Activated B cell treated with CpG ODN at 0.5 μM for 24 hours (primary cell): ENCODE measurements around the gene TEX51. TPM values are rescaled to one million over a fixed set of nuclear protein-coding genes. Genes with fewer than 3 reads are reported as not detected.

Experiments
- ATAC-seq: fragments of 200-7000 bp; cut with Tn5 transposase; one replicate; pipeline ENCODE4 v1.10.0; 2021; ENCODE audit warnings: low read depth, mild to moderate bottlenecking, moderate library complexity
- CTCF ChIA-PET: fragments of 350-600 bp; sonication (Branson Sonifier 250); formaldehyde crosslinking; loops from one replicate; lab custom pipeline; 2021; ENCODE audit warnings: antibody characterized with exemption; lab: Charles Lee
- POLR2A ChIA-PET: fragments of 350-600 bp; sonication (Branson Sonifier 250); formaldehyde crosslinking; loops from one replicate; lab custom pipeline; 2021; ENCODE audit warnings: antibody characterized with exemption; lab: Charles Lee
- DNase-seq: peaks from one replicate; pipeline ENCODE4 v3.0.0; 2022
- H3K27ac Mint-ChIP-seq: one replicate; pipeline ENCODE4 v1.8.0; 2020; ENCODE audit warnings: mixed read lengths
- H3K27me3 Mint-ChIP-seq: one replicate; pipeline ENCODE4 v1.8.0; 2021; ENCODE audit warnings: mixed read lengths
- H3K36me3 Mint-ChIP-seq: one replicate; pipeline ENCODE4 v1.8.0; 2021; ENCODE audit warnings: low read depth, mixed read lengths
- H3K4me1 Mint-ChIP-seq: one replicate; pipeline ENCODE4 v1.8.0; 2021; ENCODE audit warnings: mixed read lengths
- H3K4me3 Mint-ChIP-seq: one replicate; pipeline ENCODE4 v1.8.0; 2020; ENCODE audit warnings: mild to moderate bottlenecking, mixed read lengths
- H3K9me3 Mint-ChIP-seq: one replicate; pipeline ENCODE4 v1.8.0; 2020; ENCODE audit warnings: mixed read lengths
- intact Hi-C: fragments of 100-400 bp; cut with micrococcal nuclease; formaldehyde crosslinking; loops from one replicate; pipeline ENCODE4 v1.15.1; 2024
- total RNA-seq: library from RNA; stranded (reverse); gene quantifications from 2 replicates; pipeline ENCODE4 v1.2.3, GENCODE V29; 2022
- TF ChIP-seq, protein P1 (sequence below): fragments of 200-600 bp; IDR thresholded peaks from one replicate; pipeline ENCODE4 v1.8.0; 2022; ENCODE audit warnings: antibody characterized with exemption, mild to moderate bottlenecking

Gene TEX51
- total RNA-seq, 1 donor from 2014 or later, result not detected

DNA sequence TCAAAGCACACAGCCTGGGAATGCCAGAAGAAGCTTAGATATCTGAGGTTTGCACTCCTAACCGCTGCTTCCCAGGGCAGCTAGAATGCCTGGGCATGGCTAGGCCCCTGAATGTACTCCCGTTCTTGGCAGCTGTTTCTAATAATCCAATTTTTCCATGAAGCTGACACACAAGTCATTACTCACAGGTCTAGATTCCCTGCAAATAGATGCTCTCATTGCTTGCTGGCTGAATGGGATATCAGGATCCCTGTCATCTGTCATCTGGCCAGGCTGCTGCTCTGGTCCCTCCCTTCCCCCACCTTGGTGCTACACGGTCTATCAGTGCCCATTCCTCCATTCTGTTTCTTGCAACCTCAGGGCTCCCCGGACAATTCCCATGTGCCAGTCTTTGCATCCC, 40.7 kb upstream of the TEX51 start:
- H3K27me3 Mint-ChIP-seq, result peaks cover 21% of the 10 kb centered on the region
- no peaks in the 10 kb centered on the region for H3K9me3 Mint-ChIP-seq
- no peak overlapping the region for H3K27ac Mint-ChIP-seq
- H3K36me3 Mint-ChIP-seq, result no peaks in the 10 kb centered on the region
- DNase-seq, result no peak
- H3K4me3 Mint-ChIP-seq, result no peak overlapping the region
- intact Hi-C loops, result no loop called here
- ChIA-PET CTCF (no interaction called here), POLR2A (no interaction called here)
- no peak for ATAC-seq
- H3K4me1 Mint-ChIP-seq, result no peaks in the 10 kb centered on the region
- TF ChIP-seq, protein P1, sequence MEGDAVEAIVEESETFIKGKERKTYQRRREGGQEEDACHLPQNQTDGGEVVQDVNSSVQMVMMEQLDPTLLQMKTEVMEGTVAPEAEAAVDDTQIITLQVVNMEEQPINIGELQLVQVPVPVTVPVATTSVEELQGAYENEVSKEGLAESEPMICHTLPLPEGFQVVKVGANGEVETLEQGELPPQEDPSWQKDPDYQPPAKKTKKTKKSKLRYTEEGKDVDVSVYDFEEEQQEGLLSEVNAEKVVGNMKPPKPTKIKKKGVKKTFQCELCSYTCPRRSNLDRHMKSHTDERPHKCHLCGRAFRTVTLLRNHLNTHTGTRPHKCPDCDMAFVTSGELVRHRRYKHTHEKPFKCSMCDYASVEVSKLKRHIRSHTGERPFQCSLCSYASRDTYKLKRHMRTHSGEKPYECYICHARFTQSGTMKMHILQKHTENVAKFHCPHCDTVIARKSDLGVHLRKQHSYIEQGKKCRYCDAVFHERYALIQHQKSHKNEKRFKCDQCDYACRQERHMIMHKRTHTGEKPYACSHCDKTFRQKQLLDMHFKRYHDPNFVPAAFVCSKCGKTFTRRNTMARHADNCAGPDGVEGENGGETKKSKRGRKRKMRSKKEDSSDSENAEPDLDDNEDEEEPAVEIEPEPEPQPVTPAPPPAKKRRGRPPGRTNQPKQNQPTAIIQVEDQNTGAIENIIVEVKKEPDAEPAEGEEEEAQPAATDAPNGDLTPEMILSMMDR, result no peak

DNA sequence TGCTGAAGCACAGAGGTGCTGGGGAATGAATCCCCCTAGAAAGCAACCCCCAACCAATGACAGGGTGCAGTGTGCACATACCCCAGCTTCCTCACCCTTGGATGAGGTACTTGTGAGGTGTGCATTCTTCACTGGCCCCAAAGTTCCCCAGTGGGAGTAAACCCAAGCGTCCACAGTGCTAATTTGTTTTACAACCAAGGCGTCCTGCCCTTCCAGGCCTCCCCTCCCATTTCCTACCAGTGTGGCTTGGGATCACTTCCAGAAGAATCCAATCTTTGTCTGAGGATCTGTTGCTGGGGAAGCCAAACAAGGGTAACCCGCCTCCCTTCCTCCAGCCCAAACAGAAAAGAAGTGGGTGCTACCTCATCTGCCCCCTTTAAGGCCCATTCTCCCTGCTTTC, 40.3 kb upstream of the TEX51 start:
- CTCF ChIA-PET, result no interaction called here
- TF ChIP-seq, protein P1, result no peak
- no peaks in the 10 kb centered on the region for H3K36me3 Mint-ChIP-seq
- no peak overlapping the region for H3K27ac Mint-ChIP-seq
- POLR2A ChIA-PET, result no interaction called here
- no peak for DNase-seq
- intact Hi-C loops, result no loop called here
- peaks cover 21% of the 10 kb centered on the region for H3K27me3 Mint-ChIP-seq
- no peaks in the 10 kb centered on the region for H3K9me3 Mint-ChIP-seq
- ATAC-seq, result no peak
- H3K4me1 Mint-ChIP-seq, result no peaks in the 10 kb centered on the region
- no peak overlapping the region for H3K4me3 Mint-ChIP-seq

DNA sequence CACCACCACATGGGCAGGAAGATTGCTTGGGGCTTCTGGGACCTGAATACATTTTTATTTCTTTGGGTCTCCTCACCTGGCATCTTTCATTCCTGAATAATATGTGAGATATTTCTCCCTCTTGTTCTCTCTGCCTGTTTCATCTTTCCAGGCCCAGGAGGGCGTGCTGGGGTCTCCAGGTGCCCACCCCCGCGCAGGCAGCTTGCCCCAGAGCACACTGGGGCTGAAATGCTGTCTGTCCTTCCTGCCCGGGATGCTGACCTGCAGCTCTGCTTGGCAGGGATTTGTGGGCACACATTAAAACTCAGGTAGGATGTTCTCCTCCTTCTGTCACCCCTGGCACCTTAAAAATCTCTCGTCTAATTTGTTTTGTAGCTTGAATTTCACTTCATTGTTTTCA, 39.7 kb upstream of the TEX51 start:
- no peaks in the 10 kb centered on the region for H3K36me3 Mint-ChIP-seq
- ChIA-PET CTCF (no interaction called here), POLR2A (no interaction called here)
- H3K27ac Mint-ChIP-seq, result no peak overlapping the region
- DNase-seq, result no peak
- peaks cover 21% of the 10 kb centered on the region for H3K27me3 Mint-ChIP-seq
- H3K4me1 Mint-ChIP-seq, result no peaks in the 10 kb centered on the region
- H3K9me3 Mint-ChIP-seq, result no peaks in the 10 kb centered on the region
- intact Hi-C loops, result no loop called here
- ATAC-seq, result no peak
- H3K4me3 Mint-ChIP-seq, result no peak overlapping the region
- TF ChIP-seq, protein P1, result no peak

DNA sequence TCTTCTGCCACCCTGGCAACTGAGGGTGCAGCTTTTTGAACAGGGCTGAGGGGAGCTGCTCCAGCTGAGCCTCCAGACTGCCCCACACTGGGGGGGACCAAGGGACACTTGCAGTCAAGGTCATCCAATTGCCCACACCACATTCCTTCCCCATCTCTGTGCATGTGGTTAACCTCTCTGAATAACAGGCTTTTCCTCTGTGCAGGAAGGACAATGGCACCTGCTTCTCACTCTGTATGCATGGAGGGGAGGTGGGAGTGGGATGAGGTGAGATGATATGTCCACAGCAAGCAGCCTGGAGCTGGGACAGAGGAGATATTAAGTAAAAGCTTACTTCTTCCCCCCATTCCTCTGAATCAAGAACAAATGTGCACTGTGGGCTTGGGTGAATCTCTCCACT, 39.1 kb upstream of the TEX51 start:
- POLR2A ChIA-PET, result no interaction called here
- H3K27ac Mint-ChIP-seq, result no peak overlapping the region
- ATAC-seq (no peak), DNase-seq (no peak)
- CTCF ChIA-PET, result no interaction called here
- TF ChIP-seq, protein P1, result no peak
- intact Hi-C loops, result no loop called here
- H3K9me3 Mint-ChIP-seq, result no peaks in the 10 kb centered on the region
- no peaks in the 10 kb centered on the region for H3K36me3 Mint-ChIP-seq
- H3K4me1 Mint-ChIP-seq, result no peaks in the 10 kb centered on the region
- peaks cover 21% of the 10 kb centered on the region for H3K27me3 Mint-ChIP-seq
- no peak overlapping the region for H3K4me3 Mint-ChIP-seq

DNA sequence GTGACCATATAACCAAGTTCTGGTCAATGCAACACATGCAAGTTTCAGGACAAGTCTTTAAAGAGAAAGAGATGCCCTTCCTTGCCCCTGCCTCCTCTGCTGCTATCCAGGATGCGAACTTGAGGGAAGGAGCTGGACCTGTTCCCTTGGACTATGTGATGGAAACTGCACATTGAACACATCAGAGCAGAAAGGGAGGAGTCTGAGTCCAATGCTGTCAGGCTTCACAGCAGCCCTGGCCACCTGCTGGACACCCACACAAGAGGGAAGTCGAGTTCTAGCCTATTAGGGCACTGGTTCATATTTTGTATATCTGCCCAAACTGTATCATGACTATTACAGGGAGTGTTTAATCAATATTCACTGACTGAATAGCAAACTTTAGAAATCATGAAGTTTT, 38.3 kb upstream of the TEX51 start:
- Mint-ChIP-seq H3K9me3 (no peaks in the 10 kb centered on the region), H3K27me3 (peaks cover 21% of the 10 kb centered on the region), H3K27ac (no peak overlapping the region), H3K4me3 (no peak overlapping the region), H3K36me3 (no peaks in the 10 kb centered on the region), H3K4me1 (no peaks in the 10 kb centered on the region)
- POLR2A ChIA-PET, result no interaction called here
- intact Hi-C loops, result no loop called here
- no peak for DNase-seq
- CTCF ChIA-PET, result no interaction called here
- no peak for ATAC-seq
- TF ChIP-seq, protein P1, result no peak
